Small intestine (tissue), 7 donors: ENCODE results near the gene EVX1. TPM values are rescaled to one million over a fixed set of nuclear protein-coding genes. Genes with fewer than 3 reads are reported as not detected.

ENCODE experiments used
- DNase-seq, 2 donors: peaks; one replicate each; pipeline versions ENCODE4 v3.0.0 to v3.0.0-alpha.2; 2013
- FAIRE-seq: peaks from 2 replicates; lab custom pipeline; 2012; peaks lifted over from hg19 to GRCh38; lab: Jason Lieb, UNC
- H3K27ac ChIP-seq, 3 donors: one replicate each; pipeline ENCODE4 v1.5.1; 2013; ENCODE audit warnings: low read length in 2 of 3, mild to moderate bottlenecking in 2 of 3, control low read depth in 1 of 3, inconsistent platforms in 1 of 3, low read depth in 1 of 3, moderate library complexity in 1 of 3
- H3K27me3 ChIP-seq, 3 donors: one replicate each; pipeline ENCODE4 v1.6.1; 2013; ENCODE audit warnings: low read length in 3 of 3, inconsistent platforms in 1 of 3; ENCODE audit not compliant: control insufficient read depth in 3 of 3, insufficient read depth in 3 of 3
- H3K36me3 ChIP-seq, 3 donors: one replicate each; pipeline ENCODE4 v1.6.1; 2013; ENCODE audit warnings: low read length in 3 of 3, inconsistent platforms in 1 of 3, low read depth in 1 of 3, mild to moderate bottlenecking in 1 of 3, moderate library complexity in 1 of 3; ENCODE audit not compliant: control insufficient read depth in 3 of 3, insufficient read depth in 2 of 3
- H3K4me1 ChIP-seq, 3 donors: one replicate each; pipeline ENCODE4 v1.6.1; 2013; ENCODE audit warnings: low read length in 2 of 3, inconsistent platforms in 1 of 3, low read depth in 1 of 3, mild to moderate bottlenecking in 1 of 3, moderate library complexity in 1 of 3; ENCODE audit not compliant: control insufficient read depth in 3 of 3, insufficient read depth in 2 of 3
- H3K4me3 ChIP-seq, 3 donors: one replicate each; pipeline ENCODE4 v1.5.1; 2013; ENCODE audit warnings: low read length in 3 of 3, control low read depth in 1 of 3, inconsistent platforms in 1 of 3, low read depth in 1 of 3, mild to moderate bottlenecking in 1 of 3, moderate library complexity in 1 of 3
- H3K9me3 ChIP-seq, 2 donors: one replicate each; pipeline ENCODE4 v1.6.1; 2013; ENCODE audit warnings: low read depth in 1 of 2, low read length in 1 of 2; ENCODE audit not compliant: control insufficient read depth in 2 of 2, insufficient read depth in 1 of 2
- WGBS, 3 donors: extraction: QIAGEN DNeasy Blood & Tissue Kit; methylation state at CpG; one replicate each; pipeline ENCODE4 v1.1.7; 2013; 5-methylcytosine and 5-hydroxymethylcytosine counted together
- polyA plus RNA-seq, 4 donors: library from polyadenylated mRNA; stranded (reverse) in 3 of 4; unstranded in 1 of 4; fragments of 200-250 nt in 3 of 4; fragments of 120-200 nt in 1 of 4; gene quantifications; one replicate each; pipeline versions ENCODE4 v1.2.1 to v1.2.3, GENCODE V29; 2013
- donor health status: healthy with polysubstance abuse.
- donor health status: control.
- donor health status: control.
- donor health status: Bipolar disorder and iron deficiency.
- donor health status: healthy.

Gene EVX1
- polyA plus RNA-seq, 4 donors: not detected

GRCh38 chr7:27203964-27204594 lies 38.5 kb upstream of the EVX1 start:
- peaks cover 15 to 93% (median 75%) of the 10 kb centered on the region in 3 donors for H3K27me3 ChIP-seq
- DNase-seq (no peak), FAIRE-seq (no peak)
- peaks cover 0 to 13% (median 5%) of the 10 kb centered on the region in 3 donors for H3K4me1 ChIP-seq
- no peak overlapping the region for H3K4me3 ChIP-seq
- H3K9me3 ChIP-seq: peaks cover 0 to 3% of the 10 kb centered on the region in 2 donors
- WGBS, 3 donors: 13 to 27% (median 16%) methylated on average over 4 of the region's 4 CpGs
- no peaks in the 10 kb centered on the region for H3K36me3 ChIP-seq
- H3K27ac ChIP-seq: no peak overlapping the region

DNA sequence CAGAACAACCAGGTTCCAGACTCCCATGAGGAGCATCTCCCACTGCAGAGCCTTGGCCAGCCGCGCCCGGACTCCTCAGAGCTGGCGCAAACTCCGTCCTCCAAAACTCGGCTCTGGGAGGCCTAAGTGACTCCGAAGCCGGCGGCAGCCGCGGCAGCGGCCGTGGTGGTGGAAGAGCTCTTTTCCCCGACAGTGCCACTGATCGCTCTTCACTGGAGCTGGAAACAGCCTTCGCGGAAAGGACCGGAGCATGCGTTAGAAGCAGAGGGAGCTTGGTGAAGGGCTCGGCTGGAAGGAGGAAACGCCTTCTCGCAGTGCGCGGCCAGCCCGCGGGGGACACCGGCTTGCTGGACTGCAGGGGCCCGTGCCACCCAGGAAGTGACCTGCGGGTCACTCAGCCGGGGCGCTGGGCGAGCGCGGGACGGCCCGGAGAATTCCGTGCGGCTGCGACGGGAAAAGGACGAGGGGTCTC lies 37.7 kb upstream of the EVX1 start:
- FAIRE-seq (no peak), DNase-seq (peak in 1 of 2 donors; percentile 53)
- H3K4me3 ChIP-seq: peak overlapping the region in 1 of 3 donors; percentile 27
- peaks cover 15 to 97% (median 79%) of the 10 kb centered on the region in 3 donors for H3K27me3 ChIP-seq
- peaks cover 0 to 17% (median 5%) of the 10 kb centered on the region in 3 donors for H3K4me1 ChIP-seq
- H3K9me3 ChIP-seq: peaks cover 0 to 3% of the 10 kb centered on the region in 2 donors
- no peak overlapping the region for H3K27ac ChIP-seq
- WGBS, 3 donors: 3 to 8% (median 3%) methylated on average over 35 to 41 of the region's 41 CpGs
- H3K36me3 ChIP-seq: no peaks in the 10 kb centered on the region

DNA sequence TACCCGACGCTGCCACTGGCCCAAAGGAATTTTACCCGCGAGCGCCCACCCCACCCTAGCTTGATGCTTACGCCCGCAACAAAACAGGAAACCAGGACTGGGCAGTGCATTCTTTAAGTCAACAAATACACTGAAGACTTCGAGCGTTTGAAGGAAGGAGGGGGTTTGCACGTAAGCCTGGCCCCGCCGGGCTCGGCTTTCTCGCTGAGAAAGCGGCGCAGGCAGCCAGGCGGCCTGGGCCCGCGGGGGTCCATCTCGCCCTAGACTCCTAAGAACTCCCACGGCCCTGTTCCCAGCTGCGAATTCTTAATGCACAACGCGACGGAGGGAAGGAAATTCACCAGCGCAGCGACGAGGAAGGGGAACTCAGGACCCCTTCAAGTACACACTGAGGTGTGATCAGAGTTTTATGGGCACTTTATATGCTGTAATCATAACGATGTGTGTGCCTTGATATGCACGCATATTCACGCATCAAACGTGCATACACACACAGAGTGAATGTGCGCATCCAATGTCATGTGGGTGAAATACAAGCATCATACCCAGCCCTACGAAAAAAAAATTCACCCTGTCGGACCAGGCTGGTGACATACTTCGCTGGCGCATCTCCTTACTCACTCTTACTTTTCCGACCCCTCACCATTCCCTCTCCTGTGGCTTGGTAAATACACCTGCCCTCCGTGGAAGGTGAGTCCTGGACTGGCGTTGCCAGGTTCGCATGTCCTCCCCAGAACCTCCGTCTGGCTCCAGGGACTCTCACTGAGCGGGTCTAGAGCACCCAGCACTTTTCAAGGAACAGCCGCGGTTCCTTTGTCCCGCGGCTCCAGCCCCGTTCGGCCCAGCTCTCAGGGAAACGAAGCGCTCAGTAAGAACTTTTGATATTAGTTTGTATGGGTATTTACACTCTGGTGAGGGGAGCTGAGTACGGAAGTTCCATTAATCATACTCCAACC lies 37.0 kb upstream of the EVX1 start:
- peak in 1 of 2 donors; percentile 44 for DNase-seq
- H3K27ac ChIP-seq: no peak overlapping the region
- H3K4me1 ChIP-seq: peaks cover 0 to 21% (median 2%) of the 10 kb centered on the region in 3 donors
- H3K9me3 ChIP-seq: peaks cover 0 to 3% of the 10 kb centered on the region in 2 donors
- no peak for FAIRE-seq
- peaks cover 8 to 98% (median 78%) of the 10 kb centered on the region in 3 donors for H3K27me3 ChIP-seq
- H3K36me3 ChIP-seq: no peaks in the 10 kb centered on the region
- peak overlapping the region in 2 of 3 donors; percentile 3 to 27 for H3K4me3 ChIP-seq
- WGBS, 3 donors: 7 to 10% (median 7%) methylated on average over 52 of the region's 52 CpGs

DNA sequence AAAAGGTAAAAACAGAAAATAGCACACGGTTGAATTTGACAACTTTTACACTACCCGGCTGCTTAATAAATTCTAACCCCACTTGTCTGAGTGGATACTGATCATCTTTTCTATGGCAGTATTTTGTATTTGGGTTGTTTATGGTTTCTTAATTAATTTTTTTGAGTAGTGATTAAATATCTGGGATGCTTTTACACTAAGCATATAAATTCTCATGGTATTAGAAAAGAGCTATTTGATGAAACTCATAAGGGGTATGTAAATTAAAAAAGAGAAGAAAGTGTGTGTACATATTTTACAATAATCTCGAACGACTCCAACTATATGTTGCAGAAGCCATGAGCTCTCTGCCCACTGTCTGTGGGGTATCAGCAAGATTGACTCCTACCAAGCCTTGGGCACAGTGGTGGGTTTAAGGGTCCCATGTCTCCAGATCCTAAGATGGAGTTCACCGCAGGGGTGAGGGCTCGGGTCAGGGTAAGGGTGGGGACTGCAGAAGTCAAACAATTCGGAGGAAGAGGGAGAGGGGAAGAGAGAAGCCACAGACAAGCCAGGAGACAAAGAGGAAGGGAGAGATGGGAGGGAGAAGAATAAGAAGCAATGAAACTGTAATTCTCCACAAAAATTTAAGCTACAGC lies 35.1 kb upstream of the EVX1 start:
- peaks cover 0 to 3% of the 10 kb centered on the region in 2 donors for H3K9me3 ChIP-seq
- WGBS, 3 donors: 31 to 38% (median 35%) methylated on average over 7 of the region's 7 CpGs
- FAIRE-seq (no peak), DNase-seq (no peak)
- H3K4me1 ChIP-seq: peaks cover 0 to 21% (median 2%) of the 10 kb centered on the region in 3 donors
- H3K27ac ChIP-seq: no peak overlapping the region
- H3K4me3 ChIP-seq: no peak overlapping the region
- H3K27me3 ChIP-seq: peaks cover 3 to 97% (median 70%) of the 10 kb centered on the region in 3 donors
- H3K36me3 ChIP-seq: no peaks in the 10 kb centered on the region

DNA sequence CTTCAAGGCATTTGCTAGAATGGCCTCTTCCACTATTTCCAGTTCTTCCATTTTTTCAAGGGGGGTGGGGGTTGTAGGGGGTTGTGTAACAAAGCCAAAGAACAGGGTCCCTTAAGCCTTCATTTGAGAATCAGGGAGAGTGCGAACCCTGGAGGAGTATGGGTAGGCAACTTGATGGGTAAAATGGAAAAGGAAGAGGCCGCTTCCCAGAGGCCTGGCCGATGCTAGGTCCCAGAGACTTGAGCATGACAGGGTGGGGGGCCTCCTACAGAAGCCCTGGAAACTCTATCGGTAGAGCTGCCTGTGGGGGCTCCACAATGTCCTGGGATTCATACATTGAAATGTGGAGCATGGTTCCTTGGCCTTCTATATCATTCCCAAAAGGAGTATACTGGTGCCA lies 33.6 kb upstream of the EVX1 start:
- Histone ChIP-seq H3K4me3 (no peak overlapping the region), H3K27me3 (peaks cover 8 to 97% (median 72%) of the 10 kb centered on the region in 3 donors), H3K4me1 (peaks cover 0 to 28% (median 5%) of the 10 kb centered on the region in 3 donors), H3K9me3 (peaks cover 0 to 3% of the 10 kb centered on the region in 2 donors), H3K36me3 (no peaks in the 10 kb centered on the region), H3K27ac (no peak overlapping the region)
- no peak for FAIRE-seq
- no peak for DNase-seq
- 78 to 84% (median 83%) methylated on average over 4 of the region's 4 CpGs for WGBS, 3 donors

- WGBS, 3 donors: 31 to 39% (median 32%) methylated on average over 11 of the region's 11 CpGs
- no peaks in the 10 kb centered on the region for H3K36me3 ChIP-seq
- FAIRE-seq (no peak), DNase-seq (no peak)
- H3K9me3 ChIP-seq: peaks cover 0 to 3% of the 10 kb centered on the region in 2 donors
- H3K4me3 ChIP-seq: peak overlapping the region in 1 of 3 donors; percentile 1
- peaks cover 0 to 28% (median 4%) of the 10 kb centered on the region in 3 donors for H3K4me1 ChIP-seq
- H3K27ac ChIP-seq: no peak overlapping the region
- H3K27me3 ChIP-seq: peaks cover 6 to 97% (median 70%) of the 10 kb centered on the region in 3 donors
Measured at GRCh38 chr7:27209933-27210440, 32.6 kb upstream of the EVX1 start.

DNA sequence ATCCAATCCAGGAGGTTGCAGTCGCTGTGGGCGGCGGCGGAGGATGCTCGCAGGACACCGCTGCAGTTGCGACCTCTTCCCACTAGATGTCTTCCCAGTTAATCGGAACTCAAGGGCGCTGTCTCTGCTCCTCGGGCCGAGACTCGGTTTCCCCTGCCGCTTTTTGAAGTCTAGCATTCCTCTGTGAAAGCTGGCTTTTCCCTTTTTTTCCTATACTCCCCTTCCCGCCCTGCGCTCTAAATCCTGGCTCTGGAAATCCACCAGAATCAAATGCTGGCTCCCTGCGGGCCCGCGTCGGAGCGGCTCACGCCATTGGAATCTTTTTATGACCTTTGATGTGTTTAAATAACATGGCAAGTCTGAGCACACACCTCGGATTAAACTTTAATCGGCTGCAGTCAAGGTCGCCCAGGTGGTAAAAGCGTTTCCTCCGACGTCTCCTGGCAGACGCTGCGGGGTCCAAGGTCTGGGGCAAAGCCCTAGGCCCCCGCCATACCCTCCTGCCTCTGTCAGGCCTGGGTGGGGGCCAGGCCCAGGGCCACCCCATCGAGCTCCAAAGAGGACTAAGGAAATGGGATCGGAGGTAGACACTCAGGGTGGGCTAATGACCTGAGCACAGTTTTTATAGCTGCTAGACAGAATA lies 32.0 kb upstream of the EVX1 start:
- Histone ChIP-seq H3K27me3 (peaks cover 5 to 97% (median 65%) of the 10 kb centered on the region in 3 donors), H3K4me1 (peaks cover 0 to 24% (median 3%) of the 10 kb centered on the region in 3 donors), H3K4me3 (peak overlapping the region in 2 of 3 donors; percentile 1 to 33), H3K36me3 (no peaks in the 10 kb centered on the region), H3K27ac (no peak overlapping the region), H3K9me3 (peaks cover 0 to 3% of the 10 kb centered on the region in 2 donors)
- DNase-seq (peak; percentile 91 to 92), FAIRE-seq (no peak)
- 2 to 7% (median 4%) methylated on average over 31 to 32 of the region's 32 CpGs for WGBS, 3 donors
